Endothelial cell of umbilical vein (primary cell): ENCODE data around the gene COQ9. TPM values are rescaled to one million over a fixed set of nuclear protein-coding genes. Genes with fewer than 3 reads are reported as not detected.

Source experiments
- BruUV-seq: library from RNA; stranded (reverse); fragments of 400-500 nt; replicated peaks from 2 replicates; lab custom pipeline; 2021; lab: Mats Ljungman, UMichigan
- CTCF ChIA-PET: fragments of 300-600, 350-600 bp; sonication (Branson Sonifier 250); formaldehyde crosslinking; loops from one replicate; lab custom pipeline; 2021; ENCODE audit warnings: antibody characterized with exemption, inconsistent platforms; lab: Charles Lee
- POLR2A ChIA-PET: fragments of 300-600, 350-600 bp; sonication (Branson Sonifier 250); formaldehyde crosslinking; loops from one replicate; lab custom pipeline; 2021; ENCODE audit warnings: antibody characterized with exemption, inconsistent platforms; lab: Charles Lee
- DNase-seq: peaks from one replicate; pipeline ENCODE4 v3.0.0-alpha.2; 2011; ENCODE audit warnings: low read depth, low spot score
- FAIRE-seq: peaks from 2 replicates; lab custom pipeline; 2011; peaks lifted over from hg19 to GRCh38; lab: Jason Lieb, UNC
- H2AFZ ChIP-seq: 2 replicates; pipeline ENCODE4 v1.6.0; 2012; ENCODE audit warnings: low read depth, low read length, control low read depth, inconsistent platforms
- H3K27ac ChIP-seq: 2 replicates; pipeline ENCODE4 v1.5.1; 2011; ENCODE audit warnings: low read depth, mild to moderate bottlenecking, control low read depth, low read length, moderate library complexity; ENCODE audit not compliant: insufficient read depth
- H3K27me3 ChIP-seq, 2 experiments: 2 replicates each; pipeline versions ENCODE4 v1.6.0 to v1.6.1; 2011; ENCODE audit warnings: low read length in 2 of 2, mixed read lengths in 1 of 2; ENCODE audit not compliant: control insufficient read depth in 2 of 2, insufficient read depth in 2 of 2
- H3K36me3 ChIP-seq, 2 experiments: 2 replicates in 1 of 2; 3 replicates in 1 of 2; pipeline ENCODE4 v1.5.1; 2011; ENCODE audit warnings: low read length in 2 of 2, mild to moderate bottlenecking in 1 of 2, moderate library complexity in 1 of 2; ENCODE audit not compliant: control insufficient read depth in 2 of 2, insufficient read depth in 2 of 2; ENCODE audit errors: extremely low read depth in 1 of 2
- H3K4me1 ChIP-seq: 3 replicates; pipeline ENCODE4 v1.5.1; 2011; ENCODE audit warnings: mild to moderate bottlenecking, low read length; ENCODE audit not compliant: control insufficient read depth, insufficient read depth; ENCODE audit errors: extremely low read depth
- H3K4me2 ChIP-seq: 2 replicates; pipeline ENCODE4 v1.6.1; 2011; ENCODE audit warnings: low read length, control low read depth, mixed read lengths; ENCODE audit not compliant: insufficient read depth
- H3K4me3 ChIP-seq, 3 experiments: fragments of 200-600 bp in 1 of 3; sonication (generic), shearing (Covaris generic) in 1 of 3; replicated peaks in 1 of 3; 2 replicates each; pipeline ENCODE4 v1.5.1; 2011 to 2016; ENCODE audit warnings: control low read depth in 3 of 3, low read length in 3 of 3, mild to moderate bottlenecking in 2 of 3, inconsistent platforms in 1 of 3, low read depth in 1 of 3, moderate library complexity in 1 of 3; ENCODE audit not compliant: insufficient read depth in 1 of 3
- H3K79me2 ChIP-seq: 2 replicates; pipeline ENCODE4 v1.6.0; 2012; ENCODE audit warnings: low read length, inconsistent platforms; ENCODE audit not compliant: control insufficient read depth, insufficient read depth
- H3K9ac ChIP-seq: replicated peaks from 2 replicates; pipeline ENCODE3; 2011; ENCODE audit warnings: low read length, control low read depth; ENCODE audit not compliant: insufficient read depth; ENCODE audit errors: extremely low read depth
- H3K9me1 ChIP-seq: replicated peaks from 3 replicates; pipeline ENCODE4 v1.6.0; 2011; ENCODE audit warnings: mild to moderate bottlenecking, low read length; ENCODE audit not compliant: control insufficient read depth, insufficient read depth; ENCODE audit errors: extremely low read depth
- H3K9me3 ChIP-seq: replicated peaks from 2 replicates; pipeline ENCODE4 v1.5.1; 2012; ENCODE audit warnings: low read length, inconsistent platforms; ENCODE audit not compliant: control insufficient read depth, insufficient read depth
- H4K20me1 ChIP-seq: replicated peaks from 2 replicates; pipeline ENCODE3; 2011; ENCODE audit warnings: mild to moderate bottlenecking, low read length; ENCODE audit not compliant: control insufficient read depth, insufficient read depth; ENCODE audit errors: extremely low read depth
- EZH2 ChIP-seq: IDR thresholded peaks from 2 replicates; pipeline ENCODE4 v1.6.1; 2012; ENCODE audit warnings: borderline replicate concordance, low read depth, mild to moderate bottlenecking, moderate library complexity, low read length, inconsistent platforms; ENCODE audit not compliant: severe bottlenecking
- FOS ChIP-seq: IDR thresholded peaks from 2 replicates; pipeline ENCODE4 v1.6.1; 2011; ENCODE audit warnings: mild to moderate bottlenecking, low read length, moderate library complexity, borderline replicate concordance; ENCODE audit not compliant: insufficient read depth
- GATA2 ChIP-seq: IDR thresholded peaks from 2 replicates; pipeline ENCODE4 v1.7.0; 2011; ENCODE audit warnings: low read depth, mild to moderate bottlenecking, moderate library complexity, mixed read lengths, low read length; ENCODE audit not compliant: insufficient read length, insufficient read depth
- JUN ChIP-seq: IDR thresholded peaks from 2 replicates; pipeline ENCODE4 v1.6.1; 2011; ENCODE audit warnings: borderline replicate concordance, low read depth; ENCODE audit not compliant: insufficient read length, insufficient read depth
- MYC ChIP-seq: IDR thresholded peaks from one replicate; pipeline ENCODE4 v1.6.1; 2011; ENCODE audit warnings: mild to moderate bottlenecking, low read depth, low read length
- POLR2A ChIP-seq: IDR thresholded peaks from 2 replicates; pipeline ENCODE4 v1.6.1; 2012; ENCODE audit warnings: low read depth, mild to moderate bottlenecking, control low read depth, low read length
- POLR2AphosphoS5 ChIP-seq: IDR thresholded peaks from 2 replicates; pipeline ENCODE4 v1.6.1; 2012; ENCODE audit warnings: low read depth, mild to moderate bottlenecking, control low read depth, low read length, moderate library complexity; ENCODE audit not compliant: insufficient read depth
- dilution Hi-C: fragments of 300-500 bp; cut with MboI; formaldehyde crosslinking; loops from one replicate; pipeline ENCODE4 v1.15.0; 2019; ENCODE audit warnings: low sequenced_read_pairs; ENCODE audit not compliant: extremely low pct_ligation_motif_present
- intact Hi-C: fragments of 100-400 bp; cut with micrococcal nuclease; formaldehyde crosslinking; loops from one replicate; pipeline ENCODE4 v1.10.0; 2022
- polyA plus RNA-seq, 4 experiments: library from polyadenylated mRNA; depleted of rRNA in 3 of 4; stranded (reverse) in 3 of 4; unstranded in 1 of 4; fragments of >200 nt; gene quantifications; 2 replicates each; pipeline versions ENCODE4 v1.2.1 to v1.2.3, GENCODE V29; 2011 to 2012; ENCODE audit warnings: missing spikeins in 1 of 4
- total RNA-seq: library from RNA; stranded (reverse); gene quantifications from 2 replicates; pipeline ENCODE4 v1.2.3, GENCODE V29; 2021
- TF ChIP-seq, protein P1 (sequence below), 2 donors: IDR thresholded peaks; 1 replicate in 1 of 2; 2 replicates in 1 of 2; pipeline ENCODE4 v1.5.1; 2011; ENCODE audit warnings: low read length in 2 of 2, mild to moderate bottlenecking in 2 of 2, moderate library complexity in 2 of 2, control low read depth in 1 of 2, inconsistent platforms in 1 of 2, low read depth in 1 of 2; ENCODE audit not compliant: insufficient read depth in 1 of 2; ENCODE audit errors: extremely low read depth in 1 of 2
- TF ChIP-seq, protein P2 (sequence below): IDR thresholded peaks from 2 replicates; pipeline ENCODE4 v1.6.1; 2011; ENCODE audit not compliant: insufficient read depth, insufficient read length

The COQ9 gene
- total and polyA plus RNA-seq, 2 donors (not counting 3 experiments of a cell fraction or from before 2014, with no cell fraction given), result 42.5 to 78.3 TPM

- POLR2A ChIA-PET, result interaction anchor here (0.6 to 0.7 kb wide), 2 partner anchors 8 to 565 kb away, joined by 3 to 8 read pairs; no protein-coding TSS in a partner anchor
- CTCF ChIA-PET, result interaction anchor here (0.6 to 4.8 kb wide), 7 partner anchors 12 to 121 kb away, joined by 3 to 25 read pairs (median 4); partner anchors contain the start of genes CCDC102A, CIAPIN1 and POLR2C
These were observed 27.7 kb downstream of the COQ9 start for GRCh38 chr16:57474671-57475661.

More at GRCh38 chr16:57474671-57475661, 27.7 kb downstream of the COQ9 start:
- no TSS peak for BruUV-seq
- Histone ChIP-seq H3K79me2 (peaks cover 15% of the 10 kb centered on the region), H3K9ac (no peak overlapping the region), H3K4me2 (no peak overlapping the region), H3K9me3 (no peaks in the 10 kb centered on the region), H3K4me3 (no peak overlapping the region), H3K27me3 (no peaks in the 10 kb centered on the region), H2AFZ (no peak overlapping the region), H3K36me3 (peaks cover under 1 to 36% of the 10 kb centered on the region in 2 experiments), H3K4me1 (peaks cover 33% of the 10 kb centered on the region), H4K20me1 (no peaks in the 10 kb centered on the region), H3K9me1 (no peaks in the 10 kb centered on the region), H3K27ac (no peak overlapping the region)
- TF ChIP-seq MYC, result no peak
- TF ChIP-seq GATA2, result no peak
- no peak for TF ChIP-seq EZH2
- no peak for TF ChIP-seq POLR2A
- no peak for TF ChIP-seq POLR2AphosphoS5
- TF ChIP-seq, protein P1, sequence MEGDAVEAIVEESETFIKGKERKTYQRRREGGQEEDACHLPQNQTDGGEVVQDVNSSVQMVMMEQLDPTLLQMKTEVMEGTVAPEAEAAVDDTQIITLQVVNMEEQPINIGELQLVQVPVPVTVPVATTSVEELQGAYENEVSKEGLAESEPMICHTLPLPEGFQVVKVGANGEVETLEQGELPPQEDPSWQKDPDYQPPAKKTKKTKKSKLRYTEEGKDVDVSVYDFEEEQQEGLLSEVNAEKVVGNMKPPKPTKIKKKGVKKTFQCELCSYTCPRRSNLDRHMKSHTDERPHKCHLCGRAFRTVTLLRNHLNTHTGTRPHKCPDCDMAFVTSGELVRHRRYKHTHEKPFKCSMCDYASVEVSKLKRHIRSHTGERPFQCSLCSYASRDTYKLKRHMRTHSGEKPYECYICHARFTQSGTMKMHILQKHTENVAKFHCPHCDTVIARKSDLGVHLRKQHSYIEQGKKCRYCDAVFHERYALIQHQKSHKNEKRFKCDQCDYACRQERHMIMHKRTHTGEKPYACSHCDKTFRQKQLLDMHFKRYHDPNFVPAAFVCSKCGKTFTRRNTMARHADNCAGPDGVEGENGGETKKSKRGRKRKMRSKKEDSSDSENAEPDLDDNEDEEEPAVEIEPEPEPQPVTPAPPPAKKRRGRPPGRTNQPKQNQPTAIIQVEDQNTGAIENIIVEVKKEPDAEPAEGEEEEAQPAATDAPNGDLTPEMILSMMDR (IDR thresholded peaks at IDR 0.05; ENCODE audit: extremely low read depth in 1 of 2, insufficient read depth in 1 of 2, low read depth in 1 of 2, low read length in 2 of 2), result no peak
- TF ChIP-seq, protein P2, sequence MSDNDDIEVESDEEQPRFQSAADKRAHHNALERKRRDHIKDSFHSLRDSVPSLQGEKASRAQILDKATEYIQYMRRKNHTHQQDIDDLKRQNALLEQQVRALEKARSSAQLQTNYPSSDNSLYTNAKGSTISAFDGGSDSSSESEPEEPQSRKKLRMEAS, result no peak
- no peak for TF ChIP-seq JUN
- no peak for TF ChIP-seq FOS
- DNase-seq, result no peak
- intact Hi-C loops (loop anchor here (10.0 kb wide), 1 partner anchor 170 kb away; no protein-coding TSS in a partner anchor), dilution Hi-C loops (no loop called here)
- FAIRE-seq, result no peak
